Fibroblast of the conjunctiva (primary cell): Measurements from ENCODE around the gene PSD4.

Source experiments
- DNase-seq: peaks from one replicate; pipeline ENCODE4 v3.0.0-alpha.2; 2010; ENCODE audit warnings: low read depth

PSD4 gene

DNA sequence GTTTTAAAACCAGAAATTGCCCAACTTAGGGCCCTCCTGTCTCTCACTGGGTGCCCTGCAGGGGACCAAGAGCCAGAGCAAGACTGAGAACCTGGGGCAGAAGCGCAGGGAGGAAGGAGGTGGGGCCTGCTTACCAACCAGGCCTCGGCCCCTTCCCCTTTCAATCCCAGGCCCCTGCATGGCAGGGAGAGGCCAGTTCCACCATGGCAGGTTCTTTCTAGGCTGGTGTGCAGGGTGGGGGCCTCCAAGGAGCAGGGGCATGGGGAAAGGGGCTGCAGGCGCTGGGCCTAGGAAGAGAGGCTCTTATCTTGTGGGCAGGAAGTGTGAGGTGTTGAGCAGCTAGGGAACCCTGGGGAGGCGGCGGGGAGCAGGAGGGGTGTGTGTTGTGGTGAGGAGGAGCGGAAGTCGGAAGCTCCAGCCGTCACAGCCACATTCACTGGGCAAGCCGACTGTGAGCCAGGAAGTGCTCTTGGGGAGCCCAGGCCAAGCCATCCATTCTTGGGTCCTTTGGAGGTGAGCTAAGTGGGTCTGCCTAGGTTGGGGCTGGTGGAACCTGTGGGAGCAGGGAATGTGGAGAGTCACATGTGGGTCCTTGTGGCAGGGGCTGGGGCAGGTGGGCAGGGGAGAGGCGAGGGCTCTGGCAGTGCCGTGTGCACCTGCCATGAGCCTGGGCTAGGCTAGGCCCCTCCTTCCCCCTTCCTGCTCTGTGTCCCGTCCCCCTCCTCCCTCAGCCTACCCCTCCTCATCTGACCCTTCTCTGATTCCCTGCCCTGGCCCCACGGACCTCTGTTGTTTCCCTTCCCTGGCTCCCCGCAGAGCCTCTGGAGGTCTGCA lies at the start of gene PSD4:
Gene PSD4, plus strand, starts transcription at position 430 of the 834 bp plus-strand sequence. CDS start 8,486 bp downstream, outside the sequence.
- no peak for DNase-seq

DNA sequence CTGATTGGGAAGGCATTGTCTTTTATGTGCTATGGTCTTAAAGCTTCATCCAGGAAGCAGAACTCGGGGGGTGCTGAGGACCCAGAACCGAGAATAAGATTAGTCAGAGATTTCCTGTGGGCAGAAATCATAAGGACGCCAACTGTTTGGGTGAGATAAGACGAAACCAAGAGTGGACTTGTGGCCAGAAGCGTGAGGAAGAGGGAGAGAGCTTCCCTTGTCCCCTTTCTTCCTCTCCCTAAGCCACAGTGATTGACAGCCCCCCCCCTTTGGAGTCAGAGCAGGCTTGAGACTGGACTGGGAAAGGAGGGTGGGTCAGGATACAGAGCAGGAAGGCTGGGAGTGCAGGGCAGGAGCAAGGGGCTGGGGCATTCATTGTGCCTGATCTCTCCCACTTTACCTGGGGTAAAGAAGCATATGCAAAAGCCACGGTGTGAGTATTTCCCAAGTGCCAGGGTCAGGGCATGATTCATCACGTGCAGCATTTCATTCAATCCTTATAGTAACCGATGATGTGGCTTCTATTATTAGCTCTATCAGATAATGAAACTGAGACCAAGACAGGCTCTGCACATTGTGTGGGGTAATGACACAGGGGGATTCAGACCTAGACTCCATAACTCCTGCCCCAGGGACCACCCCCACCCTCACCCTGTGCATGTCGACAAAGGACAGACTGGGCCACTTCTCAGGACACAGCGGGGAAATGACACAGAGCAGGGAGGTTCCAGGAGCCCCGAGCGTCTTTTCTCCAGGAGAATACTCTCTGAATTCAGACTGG lies 49.4 kb upstream of the PSD4 start:
- DNase-seq = no peak

DNA sequence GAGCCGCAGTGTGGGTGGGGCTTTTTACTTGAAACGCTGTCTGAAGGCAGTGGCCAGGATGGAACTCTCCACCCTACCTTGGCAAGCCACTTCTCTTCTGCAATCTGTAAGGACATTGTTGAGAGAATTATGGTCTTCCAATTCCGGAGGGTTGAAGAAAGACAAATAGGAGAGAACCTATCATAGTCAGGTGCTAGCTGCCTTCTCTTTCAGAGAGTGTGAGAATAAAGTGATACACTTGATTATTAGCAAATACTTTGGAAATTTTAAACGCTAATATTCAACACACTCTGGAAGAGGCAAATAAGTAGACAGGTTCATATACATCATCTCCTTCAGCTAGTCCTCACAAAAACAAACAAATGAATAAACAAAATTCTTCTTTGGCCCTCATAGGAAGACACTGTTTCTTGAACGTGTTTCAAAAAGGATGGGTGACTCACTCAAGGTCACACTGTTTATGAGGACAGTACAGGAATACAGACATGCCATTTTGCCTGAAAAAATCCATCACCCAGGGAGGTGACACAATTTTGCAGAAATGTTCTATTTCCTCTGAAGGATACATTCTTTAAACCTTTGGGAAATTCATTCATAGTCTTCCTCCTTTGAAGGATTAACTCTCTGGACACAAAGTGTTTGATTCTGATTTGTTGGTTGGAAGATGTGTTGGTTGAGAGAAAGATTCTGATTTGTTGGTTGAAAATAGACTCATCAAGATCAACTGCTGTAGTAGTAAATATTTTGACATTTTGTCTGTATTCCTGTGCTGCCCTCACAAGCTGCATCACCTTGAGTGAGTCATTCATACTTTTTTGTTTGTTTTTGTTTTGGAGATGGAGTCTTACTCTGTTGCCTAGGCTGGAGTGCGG lies 48.6 kb upstream of the PSD4 start:
- DNase-seq = no peak

DNA sequence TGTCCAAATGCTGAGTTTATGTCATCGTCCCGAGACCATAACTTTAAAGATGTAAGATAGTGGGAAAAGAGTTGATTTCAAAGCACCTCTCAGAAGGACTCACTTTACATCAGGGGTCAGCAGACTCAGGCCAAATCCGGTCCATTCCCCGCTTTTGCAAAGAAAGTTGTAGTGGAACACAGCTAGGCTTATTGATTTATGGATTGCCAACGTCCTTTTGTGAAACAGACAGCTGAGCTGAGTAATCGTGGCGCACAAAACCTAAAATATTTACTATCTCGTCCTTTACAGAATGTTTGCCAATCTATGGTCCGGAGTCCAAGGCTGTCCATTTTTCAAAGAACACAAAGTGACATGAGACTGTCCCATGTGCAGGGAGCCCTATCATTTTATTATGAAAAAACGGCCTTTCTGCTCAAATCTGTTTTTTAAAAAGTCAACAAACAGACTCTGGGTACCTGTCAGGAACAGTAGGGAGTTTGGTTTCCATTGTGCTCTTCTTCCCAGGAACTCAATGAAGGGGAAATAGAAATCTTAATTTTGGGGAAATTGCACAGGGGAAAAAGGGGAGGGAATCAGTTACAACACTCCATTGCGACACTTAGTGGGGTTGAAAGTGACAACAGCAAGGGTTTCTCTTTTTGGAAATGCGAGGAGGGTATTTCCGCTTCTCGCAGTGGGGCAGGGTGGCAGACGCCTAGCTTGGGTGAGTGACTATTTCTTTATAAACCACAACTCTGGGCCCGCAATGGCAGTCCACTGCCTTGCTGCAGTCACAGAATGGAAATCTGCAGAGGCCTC lies 46.7 kb upstream of the PSD4 start, which contains the start of gene IL1RN:
Gene IL1RN, plus strand, starts transcription at position 754 of the 801 bp plus-strand sequence. Its CDS starts 27 bp downstream, at position 781.
- DNase-seq = no peak

DNA sequence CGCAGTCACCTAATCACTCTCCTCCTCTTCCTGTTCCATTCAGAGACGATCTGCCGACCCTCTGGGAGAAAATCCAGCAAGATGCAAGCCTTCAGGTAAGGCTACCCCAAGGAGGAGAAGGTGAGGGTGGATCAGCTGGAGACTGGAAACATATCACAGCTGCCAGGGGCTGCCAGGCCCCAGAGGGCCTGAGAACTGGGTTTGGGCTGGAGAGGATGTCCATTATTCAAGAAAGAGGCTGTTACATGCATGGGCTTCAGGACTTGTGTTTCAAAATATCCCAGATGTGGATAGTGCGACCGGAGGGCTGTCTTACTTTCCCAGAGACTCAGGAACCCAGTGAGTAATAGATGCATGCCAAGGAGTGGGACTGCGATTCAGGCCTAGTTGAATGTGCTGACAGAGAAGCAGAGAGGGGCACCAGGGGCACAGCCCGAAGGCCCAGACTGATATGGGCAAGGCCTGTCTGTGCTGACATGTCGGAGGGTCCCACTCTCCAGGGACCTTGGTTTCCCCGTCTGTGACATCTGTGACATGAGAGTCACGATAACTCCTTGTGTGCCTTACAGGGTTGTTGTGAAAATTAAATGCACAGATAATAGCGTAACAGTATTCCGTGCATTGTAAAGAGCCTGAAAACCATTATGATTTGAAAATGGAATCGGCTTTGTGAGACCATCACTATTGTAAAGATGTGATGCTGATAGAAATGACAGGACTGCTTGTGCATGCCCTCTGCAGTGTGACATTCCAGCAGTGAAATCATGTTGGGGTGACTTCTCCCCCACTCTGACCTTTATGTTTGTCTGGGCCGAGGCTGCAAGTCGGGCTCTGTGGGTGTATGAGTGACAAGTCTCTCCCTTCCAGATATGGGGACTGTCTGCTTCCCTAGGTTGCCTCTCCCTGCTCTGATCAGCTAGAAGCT lies 45.9 kb upstream of the PSD4 start:
- DNase-seq = no peak

DNA sequence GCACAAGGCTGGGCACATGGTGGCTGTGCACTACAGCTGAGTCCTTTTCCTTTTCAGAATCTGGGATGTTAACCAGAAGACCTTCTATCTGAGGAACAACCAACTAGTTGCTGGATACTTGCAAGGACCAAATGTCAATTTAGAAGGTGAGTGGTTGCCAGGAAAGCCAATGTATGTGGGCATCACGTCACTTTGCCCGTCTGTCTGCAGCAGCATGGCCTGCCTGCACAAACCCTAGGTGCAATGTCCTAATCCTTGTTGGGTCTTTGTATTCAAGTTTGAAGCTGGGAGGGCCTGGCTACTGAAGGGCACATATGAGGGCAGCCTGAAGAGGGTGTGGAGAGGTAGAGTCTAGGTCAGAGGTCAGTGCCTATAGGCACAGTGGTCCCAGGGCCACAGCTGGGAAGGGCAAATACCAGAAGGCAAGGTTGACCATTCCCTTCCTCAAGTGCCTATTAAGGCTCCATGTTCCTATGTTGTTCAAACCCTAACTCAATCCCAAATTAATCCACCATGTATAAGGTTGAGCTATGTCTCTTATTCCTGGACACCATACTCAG lies 44.2 kb upstream of the PSD4 start:
- no peak for DNase-seq

DNA sequence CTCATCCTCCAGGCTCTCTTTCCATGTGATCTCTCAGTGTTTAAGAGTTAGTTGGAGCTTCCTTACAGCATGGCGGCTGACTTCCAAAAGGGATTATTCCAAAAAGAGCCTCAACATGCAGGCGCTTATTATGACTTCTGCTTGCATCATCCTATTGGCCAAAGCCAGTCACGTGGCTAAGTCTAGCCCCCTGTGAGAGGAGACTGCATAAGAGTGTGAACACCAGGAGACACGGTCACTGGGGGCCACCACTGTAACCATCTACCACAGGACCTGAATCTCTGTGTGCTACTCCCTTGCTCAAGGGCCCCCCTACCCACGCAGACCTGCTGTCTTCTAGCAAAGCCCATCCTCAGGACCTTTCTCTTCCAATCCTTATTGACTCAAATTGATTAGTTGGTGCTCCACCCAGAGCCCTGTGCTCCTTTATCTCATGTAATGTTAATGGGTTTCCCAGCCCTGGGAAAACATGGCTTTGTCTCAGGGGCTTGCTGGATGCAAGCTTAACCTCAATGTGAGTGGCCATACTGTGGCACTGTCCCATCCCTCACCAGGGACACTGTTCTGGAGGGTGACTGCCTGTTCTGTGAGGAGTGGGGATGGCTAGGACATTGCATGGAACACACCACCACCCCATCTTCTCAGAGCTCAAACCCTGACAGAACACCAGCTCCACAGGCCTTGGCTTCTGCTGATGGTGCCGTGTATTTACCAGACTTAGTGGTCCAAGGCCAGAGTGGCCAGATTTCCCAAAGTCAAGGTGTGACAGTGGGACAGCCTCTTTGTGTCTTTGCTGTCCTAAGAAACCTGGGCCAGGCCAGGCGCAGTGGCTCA lies 42.2 kb upstream of the PSD4 start:
- DNase-seq = no peak

DNA sequence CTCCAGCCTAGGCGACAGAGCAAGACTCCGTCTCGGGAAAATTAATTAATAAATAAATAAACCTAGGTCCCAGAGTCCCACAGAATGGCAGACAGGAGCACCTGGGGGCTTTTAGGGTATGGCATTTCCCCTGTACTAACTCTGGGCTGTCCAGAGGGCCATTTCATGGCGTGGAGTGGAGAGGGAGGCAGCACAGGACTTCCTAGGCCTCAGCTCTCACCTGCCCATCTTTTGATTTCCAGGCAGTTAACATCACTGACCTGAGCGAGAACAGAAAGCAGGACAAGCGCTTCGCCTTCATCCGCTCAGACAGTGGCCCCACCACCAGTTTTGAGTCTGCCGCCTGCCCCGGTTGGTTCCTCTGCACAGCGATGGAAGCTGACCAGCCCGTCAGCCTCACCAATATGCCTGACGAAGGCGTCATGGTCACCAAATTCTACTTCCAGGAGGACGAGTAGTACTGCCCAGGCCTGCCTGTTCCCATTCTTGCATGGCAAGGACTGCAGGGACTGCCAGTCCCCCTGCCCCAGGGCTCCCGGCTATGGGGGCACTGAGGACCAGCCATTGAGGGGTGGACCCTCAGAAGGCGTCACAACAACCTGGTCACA lies 41.3 kb upstream of the PSD4 start:
- no peak for DNase-seq

DNA sequence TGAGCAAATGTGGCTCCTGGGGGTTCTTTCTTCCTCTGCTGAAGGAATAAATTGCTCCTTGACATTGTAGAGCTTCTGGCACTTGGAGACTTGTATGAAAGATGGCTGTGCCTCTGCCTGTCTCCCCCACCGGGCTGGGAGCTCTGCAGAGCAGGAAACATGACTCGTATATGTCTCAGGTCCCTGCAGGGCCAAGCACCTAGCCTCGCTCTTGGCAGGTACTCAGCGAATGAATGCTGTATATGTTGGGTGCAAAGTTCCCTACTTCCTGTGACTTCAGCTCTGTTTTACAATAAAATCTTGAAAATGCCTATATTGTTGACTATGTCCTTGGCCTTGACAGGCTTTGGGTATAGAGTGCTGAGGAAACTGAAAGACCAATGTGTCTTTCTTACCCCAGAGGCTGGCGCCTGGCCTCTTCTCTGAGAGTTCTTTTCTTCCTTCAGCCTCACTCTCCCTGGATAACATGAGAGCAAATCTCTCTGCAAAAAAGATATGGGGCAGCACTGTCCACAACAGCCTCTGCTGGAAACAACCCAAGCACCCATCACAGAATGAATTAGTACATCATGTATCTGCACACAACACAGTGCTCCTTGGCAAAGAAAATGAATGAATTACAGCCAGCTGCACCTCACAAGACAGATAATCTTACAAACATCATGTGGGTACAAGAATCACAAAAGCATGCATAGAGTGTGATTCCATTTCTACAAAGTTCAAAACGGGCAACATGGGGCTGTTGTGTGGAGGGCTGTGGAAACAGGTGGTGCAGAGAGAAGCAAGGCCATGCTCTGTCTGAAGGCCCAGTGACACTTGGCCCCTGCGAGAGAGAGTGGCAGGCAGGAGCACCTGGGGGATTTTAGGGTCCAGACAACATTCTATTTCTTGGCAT lies 39.8 kb upstream of the PSD4 start:
- no peak for DNase-seq

DNA sequence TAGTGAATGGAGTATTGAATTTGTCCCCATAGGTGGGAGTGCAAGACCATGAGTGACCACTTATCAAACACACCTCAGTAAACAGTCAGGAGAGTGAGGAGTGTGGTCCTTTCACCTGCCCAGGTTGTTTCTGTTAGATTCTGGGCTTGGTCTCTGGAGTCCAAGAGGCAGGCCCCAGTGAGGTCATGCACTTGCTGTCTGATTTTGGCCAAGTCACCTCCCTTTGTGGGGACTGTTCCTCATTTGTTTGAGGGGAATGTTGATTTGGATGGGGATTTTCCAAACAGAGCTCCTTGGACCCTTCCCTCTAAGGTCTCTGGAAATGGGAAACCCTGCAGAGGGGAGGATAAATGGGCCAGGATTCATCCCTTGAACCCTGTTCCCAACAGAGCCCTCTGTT lies 39.1 kb upstream of the PSD4 start:
- no peak for DNase-seq

DNA sequence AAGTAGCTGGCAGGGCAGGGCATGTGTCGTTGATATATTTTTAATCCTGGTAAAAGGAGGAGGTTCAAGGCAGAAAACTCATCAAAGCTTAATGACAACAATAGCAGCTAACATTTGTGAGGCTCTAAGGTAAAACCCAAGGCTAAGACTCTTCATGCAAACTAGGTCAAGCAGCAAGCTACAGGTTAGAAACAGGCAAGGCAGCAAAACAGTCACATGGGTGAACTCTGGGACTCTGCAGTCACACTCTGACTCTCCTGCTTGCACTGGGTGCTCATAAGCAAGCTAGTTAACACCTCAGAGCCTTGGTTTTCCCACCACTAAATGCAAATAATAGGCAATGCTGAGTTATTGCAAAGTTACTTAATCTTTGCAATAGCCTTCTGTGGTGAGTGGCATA lies 38.5 kb upstream of the PSD4 start:
- DNase-seq = no peak

DNA sequence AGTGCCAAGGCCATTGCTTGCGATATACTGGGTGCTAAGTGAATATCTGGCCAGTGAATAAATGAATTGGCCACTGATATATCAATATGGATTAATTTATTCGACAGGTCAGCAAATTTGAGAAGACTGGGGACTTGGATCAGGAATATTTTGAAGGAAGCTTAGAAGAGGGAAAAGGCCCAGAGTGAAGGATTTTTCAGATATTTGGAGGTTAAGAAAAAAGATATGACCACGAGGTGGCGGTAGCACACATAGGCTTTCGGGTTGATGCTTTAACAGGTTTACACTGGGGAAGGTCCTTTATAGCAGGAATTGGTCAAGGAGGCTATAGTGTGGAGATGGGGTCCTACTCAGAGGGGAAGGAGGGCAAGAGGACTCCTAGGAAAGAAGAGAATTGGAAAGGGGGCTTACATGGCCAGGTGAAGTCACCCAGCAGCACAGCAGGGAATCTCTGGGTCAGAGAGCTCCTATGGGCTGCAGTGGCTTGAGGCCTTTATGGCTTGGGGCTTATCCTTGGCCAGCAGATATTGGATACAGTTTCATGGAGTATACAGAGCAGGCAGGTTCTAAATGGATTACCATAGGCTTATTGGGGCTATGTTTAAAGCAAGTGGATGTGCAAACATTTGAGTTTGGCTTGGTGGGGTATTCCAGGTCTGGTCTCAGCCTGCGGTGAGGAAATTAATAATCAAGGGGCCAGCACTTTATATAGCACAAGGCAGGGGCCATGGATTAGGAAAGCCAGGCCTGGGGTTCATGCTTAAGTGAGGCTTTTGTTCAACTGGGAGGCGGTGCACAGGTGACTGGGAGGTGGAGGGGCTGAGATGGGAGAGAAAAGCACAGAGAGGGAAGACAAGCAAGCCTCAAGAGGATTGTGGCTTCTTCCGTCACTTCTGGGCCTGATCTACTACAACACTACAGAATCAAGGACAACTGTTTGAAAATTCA lies 36.7 kb upstream of the PSD4 start:
- DNase-seq = peak; percentile 22

DNA sequence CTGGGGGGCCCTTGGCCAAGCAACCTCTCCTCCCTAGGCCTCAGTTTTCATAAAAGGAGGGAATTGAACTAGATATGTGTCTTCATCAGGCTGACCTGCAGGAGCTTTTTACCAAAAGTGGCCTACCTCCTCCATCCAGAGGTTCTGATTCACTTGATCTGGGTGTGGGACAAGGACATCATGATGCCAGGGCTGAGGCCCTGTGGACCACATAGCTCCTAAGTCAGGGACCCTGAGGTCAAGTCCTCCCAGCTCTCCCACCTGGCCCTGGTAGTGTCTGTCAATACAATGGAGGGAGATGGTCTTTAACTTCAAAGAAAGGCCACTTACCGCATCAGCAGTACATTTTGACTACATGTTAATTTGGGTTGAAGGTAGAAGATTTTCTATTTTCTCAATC lies 35.9 kb upstream of the PSD4 start:
- no peak for DNase-seq

DNA sequence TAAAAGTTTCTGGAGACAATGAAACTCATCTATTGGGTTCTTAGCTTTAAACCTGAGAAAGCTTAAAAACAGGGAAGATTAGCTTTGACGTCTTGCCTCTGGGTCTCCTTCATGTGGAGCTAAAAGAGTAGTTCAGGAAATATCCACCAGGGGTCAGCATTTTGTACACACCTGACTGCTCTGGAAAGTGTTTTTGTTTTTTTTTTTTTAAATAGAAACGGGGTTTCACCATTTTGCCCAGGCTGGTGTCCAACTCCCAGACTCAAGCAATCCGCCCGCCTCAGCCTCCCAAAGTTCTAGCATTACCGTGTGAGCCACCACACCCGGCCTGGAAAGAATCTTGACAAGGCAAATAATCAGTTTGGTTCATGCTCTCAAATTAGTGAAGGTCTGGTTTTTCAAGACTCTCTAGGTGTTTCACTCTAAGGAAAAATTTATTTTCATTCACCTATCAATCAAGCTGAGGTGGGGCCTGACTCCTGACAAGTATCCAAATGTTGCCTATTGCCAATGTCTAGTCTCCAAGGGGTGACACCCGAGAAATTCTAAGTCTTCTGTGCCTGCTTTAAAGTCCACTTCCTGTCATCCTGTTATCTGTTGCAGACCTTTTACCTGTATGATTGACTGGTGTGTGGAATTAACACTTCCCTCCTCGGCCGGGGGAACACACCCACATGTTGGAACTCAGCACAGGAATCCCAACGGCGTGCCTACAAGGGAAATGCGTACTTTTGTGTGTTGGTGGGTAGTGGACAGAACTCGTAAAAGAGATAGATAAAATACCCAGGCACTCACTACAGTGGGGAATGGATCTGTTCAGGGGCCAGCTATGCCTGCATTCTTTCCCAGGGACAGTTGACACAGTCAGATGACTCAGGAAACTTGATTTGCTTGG lies 35.1 kb upstream of the PSD4 start:
- peak; percentile 57 for DNase-seq

DNA sequence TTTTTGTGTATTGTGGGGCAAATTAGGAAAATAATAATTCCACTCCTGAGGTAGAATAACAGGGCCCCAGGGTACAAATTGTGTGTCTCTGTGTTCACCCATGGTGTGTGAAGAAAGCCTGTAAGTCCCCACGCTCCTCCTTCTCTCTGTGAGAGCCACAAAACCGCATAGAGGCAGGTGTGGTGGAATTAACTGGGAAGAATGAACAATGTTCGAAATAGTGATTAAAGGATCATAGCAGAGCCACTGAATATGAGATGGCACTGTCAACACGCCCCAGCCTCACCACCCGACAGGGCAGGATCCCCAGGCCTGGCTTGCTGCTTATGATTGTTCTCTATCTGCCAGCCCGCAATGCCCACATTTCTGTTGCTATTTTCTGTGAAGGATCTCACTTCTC lies 32.3 kb upstream of the PSD4 start:
- no peak for DNase-seq
